Fibroblast of pulmonary artery (primary cell): ENCODE data around the gene SPRYD3.
A peak's percentile ranks its signal among the peaks of the same experiment; 100 is the strongest.

ENCODE experiments used
- DNase-seq: peaks from one replicate; pipeline ENCODE4 v3.0.0-alpha.2; 2010; ENCODE audit warnings: low read depth
- H3K4me3 ChIP-seq: replicated peaks from 2 replicates; pipeline ENCODE4 v1.5.1; 2011; ENCODE audit warnings: low read depth, mild to moderate bottlenecking, control low read depth, low read length, moderate library complexity
- TF ChIP-seq, protein P1 (sequence below): IDR thresholded peaks from 2 replicates; pipeline ENCODE4 v1.5.1; 2011; ENCODE audit warnings: mild to moderate bottlenecking, control low read depth, low read length, inconsistent platforms; ENCODE audit errors: missing control alignments

The SPRYD3 gene

GRCh38 chr12:53047221-53048032 lies 31.8 kb downstream of the SPRYD3 start:
- H3K4me3 ChIP-seq: peak overlapping the region; percentile 90
- peak; percentile 80 for DNase-seq
- TF ChIP-seq, protein P1, sequence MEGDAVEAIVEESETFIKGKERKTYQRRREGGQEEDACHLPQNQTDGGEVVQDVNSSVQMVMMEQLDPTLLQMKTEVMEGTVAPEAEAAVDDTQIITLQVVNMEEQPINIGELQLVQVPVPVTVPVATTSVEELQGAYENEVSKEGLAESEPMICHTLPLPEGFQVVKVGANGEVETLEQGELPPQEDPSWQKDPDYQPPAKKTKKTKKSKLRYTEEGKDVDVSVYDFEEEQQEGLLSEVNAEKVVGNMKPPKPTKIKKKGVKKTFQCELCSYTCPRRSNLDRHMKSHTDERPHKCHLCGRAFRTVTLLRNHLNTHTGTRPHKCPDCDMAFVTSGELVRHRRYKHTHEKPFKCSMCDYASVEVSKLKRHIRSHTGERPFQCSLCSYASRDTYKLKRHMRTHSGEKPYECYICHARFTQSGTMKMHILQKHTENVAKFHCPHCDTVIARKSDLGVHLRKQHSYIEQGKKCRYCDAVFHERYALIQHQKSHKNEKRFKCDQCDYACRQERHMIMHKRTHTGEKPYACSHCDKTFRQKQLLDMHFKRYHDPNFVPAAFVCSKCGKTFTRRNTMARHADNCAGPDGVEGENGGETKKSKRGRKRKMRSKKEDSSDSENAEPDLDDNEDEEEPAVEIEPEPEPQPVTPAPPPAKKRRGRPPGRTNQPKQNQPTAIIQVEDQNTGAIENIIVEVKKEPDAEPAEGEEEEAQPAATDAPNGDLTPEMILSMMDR: no peak

DNA sequence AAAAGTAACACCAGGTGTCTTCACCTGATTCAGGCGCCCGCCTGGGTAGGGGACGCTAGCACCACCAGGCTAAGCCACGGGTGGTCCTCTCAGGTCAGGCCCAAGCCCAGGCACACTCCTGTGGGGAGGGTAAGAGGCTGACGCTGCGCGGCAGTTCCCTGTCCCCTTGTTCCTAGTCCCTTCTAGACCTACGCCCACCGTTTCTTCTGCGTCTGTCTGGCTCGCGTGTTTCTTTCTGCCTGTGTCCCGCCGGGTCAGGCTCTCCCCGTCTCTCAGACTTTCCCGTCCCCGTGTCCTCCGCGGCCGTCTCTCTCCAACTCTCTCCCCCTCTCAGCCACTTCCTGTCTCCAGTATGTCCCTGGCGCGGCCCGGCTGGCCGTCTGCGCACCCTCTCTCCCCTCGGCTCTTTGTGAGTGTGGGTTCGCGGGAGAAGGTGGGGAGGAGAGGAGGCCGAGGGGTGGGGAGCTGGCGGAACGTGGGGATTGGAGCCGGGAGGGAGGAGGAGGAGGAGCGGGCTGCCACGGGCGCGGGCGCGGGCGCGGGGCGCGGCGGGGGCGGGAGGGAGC lies 32.5 kb downstream of the SPRYD3 start:
- DNase-seq: peak; percentile 89
- peak overlapping the region; percentile 73 for H3K4me3 ChIP-seq
- TF ChIP-seq, protein P1: no peak

DNA sequence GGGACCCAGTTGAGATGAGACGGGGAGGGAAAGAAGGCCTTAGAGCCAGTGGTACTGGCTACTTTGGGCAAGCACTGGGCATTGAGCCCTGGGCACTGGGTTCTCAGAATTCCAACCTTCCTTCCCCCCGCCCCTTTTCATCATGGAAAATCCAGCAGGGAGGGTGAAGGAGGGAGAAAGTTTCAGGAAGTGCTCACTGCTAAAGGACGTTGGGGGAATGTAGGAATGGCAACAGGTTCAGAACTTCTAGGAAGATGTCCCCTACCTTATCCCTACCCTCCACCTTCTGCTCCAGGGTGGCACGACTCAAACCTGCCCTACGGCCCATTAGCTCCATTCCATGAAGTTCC lies 33.5 kb downstream of the SPRYD3 start:
- peak overlapping the region; percentile 73 for H3K4me3 ChIP-seq
- DNase-seq: no peak
- TF ChIP-seq, protein P1: no peak

GRCh38 chr12:53044896-53045695 lies 34.1 kb downstream of the SPRYD3 start:
- TF ChIP-seq, protein P1: no peak
- DNase-seq: no peak
- no peak overlapping the region for H3K4me3 ChIP-seq

GRCh38 chr12:53044052-53044581 lies 35.1 kb downstream of the SPRYD3 start:
- H3K4me3 ChIP-seq: no peak overlapping the region
- TF ChIP-seq, protein P1: no peak
- no peak for DNase-seq

- no peak overlapping the region for H3K4me3 ChIP-seq
- TF ChIP-seq, protein P1: no peak
- DNase-seq: no peak
These were observed 36.4 kb downstream of the SPRYD3 start for GRCh38 chr12:53042607-53043454.
